HFFc6 (cell line): ENCODE measurements around the gene LRP1B. TPM values are rescaled to one million over a fixed set of nuclear protein-coding genes. Genes with fewer than 3 reads are reported as not detected.

ENCODE experiments used
- DNase-seq: peaks from one replicate; pipeline ENCODE4 v3.0.0-alpha.2; 2018
- H3K27ac Mint-ChIP-seq: 2 replicates; pipeline ENCODE4 v1.8.0; 2020; ENCODE audit warnings: mild to moderate bottlenecking, mixed read lengths
- H3K27me3 Mint-ChIP-seq: 2 replicates; pipeline ENCODE4 v1.8.0; 2021; ENCODE audit warnings: mild to moderate bottlenecking, moderate library complexity, mixed read lengths; ENCODE audit not compliant: insufficient read depth
- H3K36me3 Mint-ChIP-seq: 2 replicates; pipeline ENCODE4 v1.8.0; 2021; ENCODE audit warnings: low read depth, mixed read lengths
- H3K4me1 Mint-ChIP-seq: 2 replicates; pipeline ENCODE4 v1.8.0; 2020; ENCODE audit warnings: low read depth, mixed read lengths
- H3K4me3 Mint-ChIP-seq: 2 replicates; pipeline ENCODE4 v1.8.0; 2020; ENCODE audit warnings: mild to moderate bottlenecking, moderate library complexity, mixed read lengths
- H3K9me3 Mint-ChIP-seq: 2 replicates; pipeline ENCODE4 v1.8.0; 2020; ENCODE audit warnings: mild to moderate bottlenecking, mixed read lengths
- CTCF ChIP-seq: fragments of 200-600 bp; sonication (generic); IDR thresholded peaks from 2 replicates; pipeline ENCODE4 v1.5.0; 2021; ENCODE audit warnings: antibody characterized with exemption, mild to moderate bottlenecking
- total RNA-seq, 6 experiments: library from RNA; stranded (reverse); fragmentation: NEBNext Ultra II Directional; extraction: Animal tissue kit (Norgen Biotek cat#: 25700); gene quantifications; 2 replicates in 1 of 6; 3 replicates in 5 of 6; pipeline ENCODE4 v1.2.3, GENCODE V29; 2021

LRP1B gene
- total RNA-seq, 6 experiments from 2014 or later = not detected

GRCh38 chr2:141923657-141924056 is 207.2 kb downstream of the LRP1B start:
- Mint-ChIP-seq H3K27me3 (peaks cover 3% of the 10 kb centered on the region; the same call in 1 of the 2 replicates), H3K9me3 (peaks cover 21% of the 10 kb centered on the region), H3K36me3 (no peaks in the 10 kb centered on the region), H3K4me1 (peaks cover 5% of the 10 kb centered on the region; the same call in 1 of the 2 replicates), H3K27ac (no peak overlapping the region; the same call in 1 of the 2 replicates), H3K4me3 (no peak overlapping the region)
- DNase-seq = peak; percentile 52
- no peak for TF ChIP-seq CTCF

GRCh38 chr2:141911485-141912066 is 219.2 kb downstream of the LRP1B start:
- no peak overlapping the region for H3K27ac Mint-ChIP-seq
- H3K4me3 Mint-ChIP-seq = no peak overlapping the region
- peaks cover 22% of the 10 kb centered on the region for H3K9me3 Mint-ChIP-seq
- H3K4me1 Mint-ChIP-seq = no peaks in the 10 kb centered on the region
- H3K36me3 Mint-ChIP-seq = no peaks in the 10 kb centered on the region
- TF ChIP-seq CTCF = peak; percentile 68; the same call in 1 of the 2 replicates
- no peak for DNase-seq
- no peaks in the 10 kb centered on the region for H3K27me3 Mint-ChIP-seq

GRCh38 chr2:141906678-141907077 is 224.1 kb downstream of the LRP1B start:
- Mint-ChIP-seq H3K9me3 (peaks cover 3% of the 10 kb centered on the region; the same call in 1 of the 2 replicates), H3K27ac (no peak overlapping the region), H3K4me3 (no peak overlapping the region), H3K27me3 (no peaks in the 10 kb centered on the region), H3K4me1 (no peaks in the 10 kb centered on the region), H3K36me3 (no peaks in the 10 kb centered on the region)
- TF ChIP-seq CTCF = no peak
- no peak for DNase-seq

- DNase-seq = no peak
- Mint-ChIP-seq H3K27me3 (no peaks in the 10 kb centered on the region), H3K9me3 (peaks cover 4% of the 10 kb centered on the region; the same call in 1 of the 2 replicates), H3K36me3 (no peaks in the 10 kb centered on the region), H3K27ac (no peak overlapping the region), H3K4me3 (no peak overlapping the region), H3K4me1 (no peaks in the 10 kb centered on the region)
- TF ChIP-seq CTCF = no peak
Measured at GRCh38 chr2:141900826-141901225, 230.0 kb downstream of the LRP1B start.

GRCh38 chr2:141899740-141900139 is 231.1 kb downstream of the LRP1B start:
- Mint-ChIP-seq H3K27me3 (no peaks in the 10 kb centered on the region), H3K4me3 (no peak overlapping the region), H3K27ac (no peak overlapping the region), H3K36me3 (no peaks in the 10 kb centered on the region), H3K9me3 (peaks cover 4% of the 10 kb centered on the region; the same call in 1 of the 2 replicates), H3K4me1 (no peaks in the 10 kb centered on the region)
- TF ChIP-seq CTCF = no peak
- DNase-seq = no peak
